Sigmoid colon (tissue), 7 donors: ENCODE data around the gene MEPCE. TPM values are rescaled to one million over a fixed set of nuclear protein-coding genes. Genes with fewer than 3 reads are reported as not detected.
A peak's percentile ranks its signal among the peaks of the same experiment; 100 is the strongest.

ENCODE experiments used
- DNase-seq: peaks from one replicate; pipeline ENCODE4 v3.0.0-alpha.2; 2019
- H3K27ac ChIP-seq, 4 donors: fragments of 200-600 bp; sonication (generic); one replicate each; pipeline ENCODE4 v1.5.1; 2016 to 2019; ENCODE audit warnings: mild to moderate bottlenecking in 1 of 4
- H3K27me3 ChIP-seq, 3 donors: fragments of 200-600 bp; sonication (generic); one replicate each; pipeline ENCODE4 v1.5.1; 2019; ENCODE audit warnings: mild to moderate bottlenecking in 1 of 3
- H3K36me3 ChIP-seq, 4 donors: fragments of 200-600 bp; sonication (generic); one replicate each; pipeline ENCODE4 v1.5.1; 2016 to 2019
- H3K4me1 ChIP-seq, 4 donors: fragments of 200-600 bp; sonication (generic); one replicate each; pipeline ENCODE4 v1.5.1; 2017 to 2019
- H3K4me3 ChIP-seq, 4 donors: fragments of 200-600 bp; sonication (generic); one replicate each; pipeline ENCODE4 v1.5.1; 2017 to 2019; ENCODE audit warnings: mild to moderate bottlenecking in 2 of 4, moderate library complexity in 1 of 4
- H3K9me3 ChIP-seq, 4 donors: fragments of 200-600 bp in 3 of 4; sonication (generic) in 3 of 4; one replicate each; pipeline versions ENCODE4 v1.5.1 to v1.6.1; 2013 to 2019
- CTCF ChIP-seq, 4 experiments: fragments of 450-650 bp in 3 of 4; fragments of 200-600 bp in 1 of 4; IDR thresholded peaks; one replicate each; pipeline ENCODE4 v1.5.1; 2016 to 2019; ENCODE audit warnings: antibody characterized with exemption in 4 of 4, mild to moderate bottlenecking in 3 of 4, moderate library complexity in 2 of 4
- EP300 ChIP-seq, 4 donors: sonication (generic); formaldehyde crosslinking; IDR thresholded peaks; one replicate each; pipeline ENCODE4 v1.6.1; 2017; ENCODE audit warnings: antibody characterized with exemption in 4 of 4
- POLR2A ChIP-seq, 2 donors: fragments of 450-650 bp; IDR thresholded peaks; one replicate each; pipeline ENCODE4 v1.6.1; 2016; ENCODE audit warnings: antibody characterized with exemption in 2 of 2, mild to moderate bottlenecking in 2 of 2, moderate library complexity in 2 of 2
- POLR2AphosphoS5 ChIP-seq, 4 donors: sonication (generic); formaldehyde crosslinking; IDR thresholded peaks; one replicate each; pipeline ENCODE4 v1.6.1; 2017; ENCODE audit warnings: antibody characterized with exemption in 4 of 4
- WGBS, 2 donors: extraction: QIAGEN DNeasy Blood & Tissue Kit; methylation state at CpG; one replicate each; pipeline ENCODE4 v1.1.7; 2013; 5-methylcytosine and 5-hydroxymethylcytosine counted together
- intact Hi-C: fragments of 100-400 bp; cut with DNase I; formaldehyde crosslinking; loops from one replicate; pipeline ENCODE4 v1.15.1; 2023
- polyA plus RNA-seq, 3 donors: library from polyadenylated mRNA; stranded (reverse); fragments of 200-250 nt; gene quantifications; one replicate each; pipeline ENCODE4 v1.2.3, GENCODE V29; 2013
- total RNA-seq, 4 donors: library from RNA; depleted of rRNA; stranded (reverse); fragments of >200 nt; gene quantifications; one replicate each; pipeline ENCODE4 v1.1.0, GENCODE V29; 2016
- donor health status: healthy with polysubstance abuse.
- donor health status: Bipolar disorder and iron deficiency.
- donor health status: healthy.

The MEPCE gene
- total and polyA plus RNA-seq, 7 donors = 18.0 to 32.1 (median 24.9) TPM

DNA sequence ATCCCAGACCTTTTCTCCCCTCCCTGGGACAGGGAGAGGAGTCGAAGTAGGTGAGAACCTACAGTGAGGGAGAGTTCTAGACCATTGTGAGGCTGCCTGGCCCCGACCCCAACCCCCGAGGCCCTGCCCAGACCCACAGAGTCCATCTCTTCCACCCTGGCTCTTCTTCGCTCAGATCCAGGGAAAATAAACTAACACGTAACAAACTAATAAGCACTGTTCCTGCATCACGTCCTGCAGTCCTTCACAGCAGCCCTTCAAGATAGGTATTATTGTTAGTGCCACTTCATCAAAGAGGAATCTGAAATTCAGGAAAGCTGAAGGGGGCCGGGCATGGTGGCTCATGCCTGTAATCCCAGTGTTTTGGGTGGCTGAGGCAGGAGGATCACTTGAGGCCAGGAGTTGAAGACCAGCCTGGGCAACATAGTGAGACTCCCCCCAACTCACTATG lies 34.6 kb downstream of the MEPCE start, which contains the start of gene SPACDR:
TSS of gene SPACDR (minus strand) at position 51 of the 451 bp plus-strand sequence. CDS start 235 bp downstream, outside the sequence.
- intact Hi-C loops = no loop called here
- Histone ChIP-seq H3K4me3 (no peak within 1 kb of the TSS), H3K36me3 (peaks cover 0 to 34% (median 7%) of the 10 kb centered on the region in 4 donors), H3K4me1 (peaks cover 0 to 38% (median 36%) of the 10 kb centered on the region in 4 donors), H3K27me3 (no peaks in the 10 kb centered on the region), H3K9me3 (no peaks in the 10 kb centered on the region), H3K27ac (peak within 1 kb of the TSS in 2 of 4 donors; percentile 74 to 77)
- 91 to 94% methylated on average over 7 of the region's 7 CpGs for WGBS, 2 donors
- DNase-seq = no peak
- TF ChIP-seq CTCF (IDR thresholded peaks at IDR 0.05) (no peak), POLR2AphosphoS5 (IDR thresholded peaks at IDR 0.05) (no peak), POLR2A (IDR thresholded peaks at IDR 0.05) (no peak), EP300 (IDR thresholded peaks at IDR 0.05) (no peak)

- Histone ChIP-seq H3K4me3 (no peak overlapping the region), H3K27ac (peak overlapping the region in 1 of 4 donors; percentile 77), H3K9me3 (no peaks in the 10 kb centered on the region), H3K27me3 (no peaks in the 10 kb centered on the region), H3K4me1 (peaks cover 0 to 44% (median 41%) of the 10 kb centered on the region in 4 donors), H3K36me3 (peaks cover 0 to 34% (median 7%) of the 10 kb centered on the region in 4 donors)
- intact Hi-C loops = loop anchor here (5.0 kb wide), 2 partner anchors 213 to 228 kb away; partner anchors contain the start of gene GIGYF1
- TF ChIP-seq CTCF (IDR thresholded peaks at IDR 0.05) (no peak), POLR2A (IDR thresholded peaks at IDR 0.05) (no peak), POLR2AphosphoS5 (IDR thresholded peaks at IDR 0.05) (no peak), EP300 (IDR thresholded peaks at IDR 0.05) (no peak)
- 92 to 95% methylated on average over 2 of the region's 2 CpGs for WGBS, 2 donors
- DNase-seq = no peak
Measured at GRCh38 chr7:100464791-100465190, 35.2 kb downstream of the MEPCE start.

DNA sequence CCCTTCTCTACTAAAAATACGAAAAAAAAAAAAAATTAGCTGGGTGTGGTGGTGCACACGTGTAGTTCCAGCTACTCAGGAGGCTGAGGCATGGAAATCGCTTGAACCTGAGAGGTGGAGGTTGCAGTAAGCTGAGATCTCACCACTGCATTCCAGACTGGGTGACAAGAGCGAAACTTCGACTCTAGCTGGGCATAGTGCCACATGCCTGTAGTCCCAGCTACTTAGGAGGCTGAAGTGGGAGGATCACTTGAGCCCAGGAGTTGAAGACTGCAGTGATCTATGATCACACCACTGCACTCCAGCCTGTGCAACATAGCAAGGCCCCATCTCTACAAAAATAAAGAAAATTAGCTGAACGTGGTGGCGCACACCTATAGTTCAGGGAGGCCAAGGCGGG lies 35.7 kb downstream of the MEPCE start:
- TF ChIP-seq CTCF (IDR thresholded peaks at IDR 0.05) = no peak
- no peak for TF ChIP-seq EP300 (IDR thresholded peaks at IDR 0.05)
- no peak for TF ChIP-seq POLR2AphosphoS5 (IDR thresholded peaks at IDR 0.05)
- no peak for TF ChIP-seq POLR2A (IDR thresholded peaks at IDR 0.05)
- Histone ChIP-seq H3K4me1 (peaks cover 0 to 48% (median 41%) of the 10 kb centered on the region in 4 donors), H3K4me3 (no peak overlapping the region), H3K9me3 (no peaks in the 10 kb centered on the region), H3K27ac (peak overlapping the region in 3 of 4 donors; percentile 71 to 77 (median 74)), H3K36me3 (peaks cover 0 to 38% (median 7%) of the 10 kb centered on the region in 4 donors), H3K27me3 (no peaks in the 10 kb centered on the region)
- 78 to 82% methylated on average over 8 of the region's 8 CpGs for WGBS, 2 donors
- no peak for DNase-seq
- intact Hi-C loops = loop anchor here (5.0 kb wide), 2 partner anchors 212 to 227 kb away; partner anchors contain the start of gene GIGYF1

DNA sequence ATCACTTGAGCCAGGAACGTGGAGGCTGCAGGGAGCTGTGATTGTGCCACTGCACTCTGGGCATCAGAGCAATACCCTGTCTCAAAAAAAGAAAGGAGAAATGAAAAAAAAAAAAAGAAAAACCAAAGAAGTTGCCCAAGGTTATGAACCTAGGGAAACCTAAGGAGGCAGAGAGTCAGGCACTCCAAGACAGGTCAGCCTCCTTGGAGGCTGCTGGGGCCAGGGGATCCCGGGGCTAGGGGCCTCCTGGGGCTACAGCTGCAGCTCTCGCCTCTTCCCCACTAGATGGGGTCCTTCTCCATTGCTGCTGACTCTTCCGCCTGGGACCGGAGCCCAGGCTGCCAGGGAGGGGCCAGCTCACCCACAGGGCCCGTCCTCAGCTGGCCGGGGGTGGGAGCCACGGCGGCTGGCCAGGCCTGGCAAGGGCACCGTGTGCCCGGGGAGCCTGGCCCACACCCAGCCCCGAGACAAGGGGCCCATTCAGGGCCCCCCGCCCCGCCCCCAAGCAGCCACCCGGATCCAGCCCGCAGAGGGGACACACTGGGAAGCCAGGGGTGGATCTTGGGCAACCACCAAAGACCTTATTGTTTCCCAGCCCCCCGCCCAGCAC lies 36.2 kb downstream of the MEPCE start:
- Histone ChIP-seq H3K9me3 (no peaks in the 10 kb centered on the region), H3K36me3 (peaks cover 0 to 41% (median 7%) of the 10 kb centered on the region in 4 donors), H3K27me3 (no peaks in the 10 kb centered on the region), H3K27ac (peak overlapping the region; percentile 54 to 77 (median 72)), H3K4me3 (peak overlapping the region in 3 of 4 donors; percentile 14 to 23 (median 21)), H3K4me1 (peaks cover 0 to 49% (median 41%) of the 10 kb centered on the region in 4 donors)
- peak; percentile 92 for DNase-seq
- intact Hi-C loops = loop anchor here (5.0 kb wide), 2 partner anchors 211 to 226 kb away; partner anchors contain the start of gene GIGYF1
- 9 to 34% methylated on average over 17 of the region's 17 CpGs for WGBS, 2 donors
- TF ChIP-seq CTCF (IDR thresholded peaks at IDR 0.05) = peak; percentile 35 to 79 (median 60)
- peak in 3 of 4 donors; percentile 41 to 75 (median 71) for TF ChIP-seq POLR2AphosphoS5 (IDR thresholded peaks at IDR 0.05)
- TF ChIP-seq EP300 (IDR thresholded peaks at IDR 0.05) = no peak
- TF ChIP-seq POLR2A (IDR thresholded peaks at IDR 0.05) = no peak
